Activated CD8-positive, alpha-beta T cell treated with anti-CD3 and anti-CD28 coated beads for 36 hours (primary cell): ENCODE data around the gene CCDC174. TPM values are rescaled to one million over a fixed set of nuclear protein-coding genes. Genes with fewer than 3 reads are reported as not detected.

Experiments used
- ATAC-seq: fragments of 200-7000 bp; cut with Tn5 transposase; one replicate; pipeline ENCODE4 v1.10.0; 2021; ENCODE audit warnings: mild to moderate bottlenecking, moderate library complexity
- CTCF ChIA-PET: fragments of 350-600 bp; sonication (Branson Sonifier 250); formaldehyde crosslinking; loops from one replicate; lab custom pipeline; 2021; ENCODE audit warnings: antibody characterized with exemption; lab: Charles Lee
- POLR2A ChIA-PET: fragments of 350-600 bp; sonication (Branson Sonifier 250); formaldehyde crosslinking; loops from one replicate; lab custom pipeline; 2021; ENCODE audit warnings: antibody characterized with exemption; lab: Charles Lee
- DNase-seq: peaks from one replicate; pipeline ENCODE4 v3.0.0-alpha.2; 2020
- H3K27ac Mint-ChIP-seq: one replicate; pipeline ENCODE4 v1.8.0; 2021; ENCODE audit warnings: mild to moderate bottlenecking, mixed read lengths
- H3K27me3 Mint-ChIP-seq: one replicate; pipeline ENCODE4 v1.8.0; 2021; ENCODE audit warnings: mixed read lengths
- H3K36me3 Mint-ChIP-seq: one replicate; pipeline ENCODE4 v1.8.0; 2021; ENCODE audit warnings: low read depth, mixed read lengths
- H3K4me1 Mint-ChIP-seq: one replicate; pipeline ENCODE4 v1.8.0; 2021; ENCODE audit warnings: low read depth, mixed read lengths
- H3K4me3 Mint-ChIP-seq: one replicate; pipeline ENCODE4 v1.8.0; 2021; ENCODE audit warnings: mild to moderate bottlenecking, moderate library complexity, mixed read lengths
- H3K9me3 Mint-ChIP-seq: one replicate; pipeline ENCODE4 v1.8.0; 2021; ENCODE audit warnings: mixed read lengths
- intact Hi-C: fragments of 100-400 bp; cut with micrococcal nuclease; formaldehyde crosslinking; loops from one replicate; pipeline ENCODE4 v1.10.0; 2022
- total RNA-seq, 2 experiments: library from RNA; stranded (reverse); gene quantifications; one replicate each; pipeline ENCODE4 v1.2.3, GENCODE V29; 2021
- TF ChIP-seq, protein P1 (sequence below): fragments of 200-600 bp; IDR thresholded peaks from one replicate; pipeline ENCODE4 v1.8.0; 2022; ENCODE audit warnings: antibody characterized with exemption, mild to moderate bottlenecking

The CCDC174 gene
- total RNA-seq, 2 experiments from 2014 or later: 14.2 to 16.2 TPM

DNA sequence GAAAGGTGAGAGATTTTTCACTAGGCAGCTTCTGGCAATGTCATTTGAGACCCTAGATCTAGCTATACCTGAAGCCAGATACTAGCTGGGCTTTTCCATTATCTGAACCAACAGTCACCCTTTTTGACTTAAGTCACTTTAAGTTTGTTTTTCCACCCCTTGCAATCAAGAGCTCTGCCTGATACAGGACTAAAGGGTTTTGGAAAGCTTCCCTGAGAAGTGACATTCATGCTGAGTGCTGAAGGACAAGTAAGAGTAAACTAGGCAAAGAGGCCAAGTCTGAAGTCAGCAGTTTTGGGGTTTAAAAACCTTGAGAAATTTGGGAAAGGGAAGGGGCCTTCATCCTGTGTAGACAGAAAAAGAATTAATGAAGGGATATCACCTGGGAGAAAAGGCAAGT, 27.1 kb upstream of the CCDC174 start:
- ATAC-seq: no peak
- H3K4me3 Mint-ChIP-seq: no peak overlapping the region
- ChIA-PET POLR2A (no interaction called here), CTCF (no interaction called here)
- intact Hi-C loops: no loop called here
- H3K27ac Mint-ChIP-seq: no peak overlapping the region
- H3K4me1 Mint-ChIP-seq: no peaks in the 10 kb centered on the region
- peaks cover 1% of the 10 kb centered on the region for H3K27me3 Mint-ChIP-seq
- H3K9me3 Mint-ChIP-seq: no peaks in the 10 kb centered on the region
- TF ChIP-seq, protein P1, sequence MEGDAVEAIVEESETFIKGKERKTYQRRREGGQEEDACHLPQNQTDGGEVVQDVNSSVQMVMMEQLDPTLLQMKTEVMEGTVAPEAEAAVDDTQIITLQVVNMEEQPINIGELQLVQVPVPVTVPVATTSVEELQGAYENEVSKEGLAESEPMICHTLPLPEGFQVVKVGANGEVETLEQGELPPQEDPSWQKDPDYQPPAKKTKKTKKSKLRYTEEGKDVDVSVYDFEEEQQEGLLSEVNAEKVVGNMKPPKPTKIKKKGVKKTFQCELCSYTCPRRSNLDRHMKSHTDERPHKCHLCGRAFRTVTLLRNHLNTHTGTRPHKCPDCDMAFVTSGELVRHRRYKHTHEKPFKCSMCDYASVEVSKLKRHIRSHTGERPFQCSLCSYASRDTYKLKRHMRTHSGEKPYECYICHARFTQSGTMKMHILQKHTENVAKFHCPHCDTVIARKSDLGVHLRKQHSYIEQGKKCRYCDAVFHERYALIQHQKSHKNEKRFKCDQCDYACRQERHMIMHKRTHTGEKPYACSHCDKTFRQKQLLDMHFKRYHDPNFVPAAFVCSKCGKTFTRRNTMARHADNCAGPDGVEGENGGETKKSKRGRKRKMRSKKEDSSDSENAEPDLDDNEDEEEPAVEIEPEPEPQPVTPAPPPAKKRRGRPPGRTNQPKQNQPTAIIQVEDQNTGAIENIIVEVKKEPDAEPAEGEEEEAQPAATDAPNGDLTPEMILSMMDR: no peak
- no peak for DNase-seq
- H3K36me3 Mint-ChIP-seq: no peaks in the 10 kb centered on the region

DNA sequence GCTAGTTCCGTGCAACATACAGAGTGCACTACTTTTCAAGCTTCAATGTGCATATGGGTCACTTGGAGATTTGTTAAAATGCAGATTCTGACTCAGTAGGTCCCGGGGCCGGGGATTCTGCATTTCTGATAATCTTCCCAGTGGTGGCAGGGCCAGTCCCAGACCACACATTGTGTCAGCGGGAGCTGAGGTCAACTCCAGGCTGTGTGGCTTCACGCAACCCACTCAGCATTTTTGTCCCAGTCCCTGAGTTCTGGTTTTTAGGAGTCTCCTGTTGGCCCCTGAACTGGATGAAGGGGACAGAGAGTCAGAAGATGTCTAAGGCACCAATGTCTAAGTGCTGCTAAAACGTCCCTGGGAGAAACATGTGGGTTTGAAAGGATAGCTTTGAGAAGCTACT, 26.1 kb upstream of the CCDC174 start:
- ATAC-seq (no peak), DNase-seq (no peak)
- Mint-ChIP-seq H3K36me3 (no peaks in the 10 kb centered on the region), H3K4me3 (no peak overlapping the region), H3K4me1 (no peaks in the 10 kb centered on the region), H3K9me3 (no peaks in the 10 kb centered on the region), H3K27me3 (no peaks in the 10 kb centered on the region), H3K27ac (no peak overlapping the region)
- CTCF ChIA-PET: no interaction called here
- intact Hi-C loops: no loop called here
- POLR2A ChIA-PET: no interaction called here
- TF ChIP-seq, protein P1: no peak

- TF ChIP-seq, protein P1: no peak
- H3K4me1 Mint-ChIP-seq: no peaks in the 10 kb centered on the region
- no peak for ATAC-seq
- H3K27ac Mint-ChIP-seq: no peak overlapping the region
- no peaks in the 10 kb centered on the region for H3K36me3 Mint-ChIP-seq
- no peak for DNase-seq
- no peaks in the 10 kb centered on the region for H3K9me3 Mint-ChIP-seq
- no peak overlapping the region for H3K4me3 Mint-ChIP-seq
- intact Hi-C loops: no loop called here
- H3K27me3 Mint-ChIP-seq: no peaks in the 10 kb centered on the region
- ChIA-PET POLR2A (no interaction called here), CTCF (no interaction called here)
Observed at GRCh38 chr3:14627815-14628214, 23.7 kb upstream of the CCDC174 start.

DNA sequence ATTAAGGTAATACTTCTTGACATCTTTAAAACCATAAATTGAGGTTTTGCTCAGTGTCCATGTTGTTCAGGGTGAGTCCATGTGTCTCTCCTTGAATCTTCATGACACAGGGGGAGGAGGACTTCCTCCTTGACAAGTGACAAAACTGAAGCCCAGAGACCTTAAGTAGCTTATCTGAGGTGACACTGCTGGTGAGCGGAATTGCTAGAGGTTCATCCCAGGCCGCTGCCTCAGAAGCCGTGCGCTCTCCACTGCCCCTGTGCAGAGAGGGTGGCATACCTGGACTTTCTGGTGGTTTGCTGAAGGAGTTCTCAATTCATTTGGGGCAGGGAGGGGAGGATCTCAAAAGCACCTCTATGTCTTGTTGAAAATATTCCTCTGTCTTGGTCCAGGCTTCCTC, 23.2 kb upstream of the CCDC174 start:
- Mint-ChIP-seq H3K36me3 (no peaks in the 10 kb centered on the region), H3K4me1 (no peaks in the 10 kb centered on the region), H3K27me3 (no peaks in the 10 kb centered on the region), H3K27ac (no peak overlapping the region), H3K4me3 (no peak overlapping the region), H3K9me3 (no peaks in the 10 kb centered on the region)
- ATAC-seq (no peak), DNase-seq (no peak)
- ChIA-PET CTCF (no interaction called here), POLR2A (no interaction called here)
- intact Hi-C loops: no loop called here
- TF ChIP-seq, protein P1: no peak

DNA sequence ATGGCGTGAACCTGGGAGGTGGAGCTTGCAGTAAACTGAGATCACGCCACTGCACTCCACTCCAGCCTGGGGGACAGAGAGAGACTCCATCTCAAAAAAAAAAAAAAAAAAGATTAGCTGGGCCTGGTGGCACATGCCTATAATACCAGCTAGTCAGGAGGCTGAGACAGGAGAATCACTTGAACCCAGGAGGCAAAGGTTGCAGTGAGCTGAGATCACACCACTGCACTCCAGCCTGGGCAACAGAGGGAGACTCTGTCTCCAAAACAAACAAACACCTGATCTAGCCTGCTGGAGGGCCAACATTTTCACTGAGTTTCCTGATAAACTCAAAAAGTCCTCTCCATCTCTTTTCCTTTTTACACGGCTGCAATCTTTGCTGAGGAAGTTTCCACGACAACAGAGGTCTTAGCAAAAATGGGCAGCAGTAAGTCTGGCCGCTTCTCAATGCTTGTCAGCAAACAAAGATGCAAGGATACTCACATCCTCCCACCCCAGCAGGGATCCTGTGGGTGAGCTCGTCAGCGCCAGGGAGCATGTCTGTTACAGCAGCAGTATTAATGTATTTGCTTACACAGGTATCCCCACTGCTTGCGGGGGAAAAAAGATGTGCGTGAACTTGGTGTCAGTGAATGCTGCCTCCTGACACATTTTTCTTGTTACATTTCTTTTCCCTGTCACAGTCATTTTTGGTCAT, 21.0 kb upstream of the CCDC174 start:
- H3K4me3 Mint-ChIP-seq: no peak overlapping the region
- intact Hi-C loops: loop anchor here (5.0 kb wide), 1 partner anchor 292 kb away; no protein-coding TSS in a partner anchor
- no peaks in the 10 kb centered on the region for H3K4me1 Mint-ChIP-seq
- H3K27ac Mint-ChIP-seq: no peak overlapping the region
- ATAC-seq: no peak
- peaks cover 6% of the 10 kb centered on the region for H3K27me3 Mint-ChIP-seq
- TF ChIP-seq, protein P1: no peak
- H3K36me3 Mint-ChIP-seq: no peaks in the 10 kb centered on the region
- ChIA-PET POLR2A (no interaction called here), CTCF (interaction anchor here (0.7 to 3.0 kb wide), 3 partner anchors 9 to 291 kb away, joined by 3 to 19 read pairs (median 4); no protein-coding TSS in a partner anchor)
- DNase-seq: no peak
- H3K9me3 Mint-ChIP-seq: no peaks in the 10 kb centered on the region
